Subcutaneous abdominal adipose tissue (tissue), 5 donors: ENCODE data around the gene PADI2.

Experiments used
- H3K27ac ChIP-seq: one replicate; pipeline ENCODE4 v1.7.0; 2013; ENCODE audit warnings: low read depth, mild to moderate bottlenecking, inconsistent platforms, low read length, moderate library complexity
- H3K27me3 ChIP-seq, 5 donors: one replicate each; pipeline ENCODE4 v1.7.0; 2013; ENCODE audit warnings: low read length in 5 of 5, inconsistent platforms in 1 of 5; ENCODE audit not compliant: control insufficient read depth in 5 of 5, insufficient read depth in 4 of 5
- H3K36me3 ChIP-seq, 5 donors: one replicate each; pipeline ENCODE4 v1.7.0; 2013; ENCODE audit warnings: low read length in 5 of 5; ENCODE audit not compliant: control insufficient read depth in 5 of 5, insufficient read depth in 5 of 5
- H3K4me1 ChIP-seq, 5 donors: one replicate each; pipeline ENCODE4 v1.7.0; 2013; ENCODE audit warnings: low read length in 5 of 5, mild to moderate bottlenecking in 3 of 5, moderate library complexity in 1 of 5; ENCODE audit not compliant: control insufficient read depth in 5 of 5, insufficient read depth in 5 of 5
- H3K4me3 ChIP-seq, 5 donors: one replicate each; pipeline ENCODE4 v1.7.0; 2013; ENCODE audit warnings: low read length in 5 of 5, low read depth in 1 of 5
- H3K9ac ChIP-seq, 5 donors: one replicate each; pipeline ENCODE4 v1.7.0; 2013; ENCODE audit warnings: low read length in 5 of 5, mild to moderate bottlenecking in 4 of 5, moderate library complexity in 3 of 5
- H3K9me3 ChIP-seq, 5 donors: one replicate each; pipeline ENCODE4 v1.7.0; 2013; ENCODE audit warnings: low read length in 5 of 5; ENCODE audit not compliant: control insufficient read depth in 5 of 5
- donor health status: healthy.
- donor health status: healthy.
- donor health status: healthy.
- donor health status: healthy.
- donor health status: healthy.

The PADI2 gene

DNA sequence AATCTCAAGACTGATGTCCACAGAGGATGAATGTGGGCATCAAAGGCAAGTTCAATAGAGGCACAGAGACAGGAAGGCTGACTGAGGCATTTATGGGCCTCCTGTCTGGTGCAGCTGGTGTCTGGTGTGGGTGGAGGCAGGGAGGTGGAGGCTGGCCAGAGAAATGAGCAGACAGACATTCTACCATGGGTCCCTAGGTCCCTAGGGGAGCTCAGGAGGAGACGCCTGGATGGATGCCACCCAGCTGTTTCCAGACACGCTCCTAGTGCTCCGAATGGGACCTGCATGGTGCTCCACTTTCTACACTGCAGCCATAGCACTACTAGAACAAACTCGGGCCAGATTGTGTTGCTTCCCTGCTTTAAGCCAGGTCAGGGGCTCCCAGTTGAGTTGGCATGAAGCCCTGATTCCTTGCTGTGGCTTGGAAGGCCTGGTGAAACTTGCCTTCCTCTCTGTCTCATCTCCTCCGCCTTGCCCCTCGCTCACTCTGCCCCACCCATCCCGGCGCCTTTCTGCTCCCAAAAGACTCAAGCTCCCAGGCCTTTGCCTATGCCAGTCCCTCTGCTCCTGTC is 25.3 kb downstream of the PADI2 start:
- no peak overlapping the region for H3K4me3 ChIP-seq
- H3K36me3 ChIP-seq: no peaks in the 10 kb centered on the region
- peaks cover 0 to 2% (median 0%) of the 10 kb centered on the region in 5 donors for H3K4me1 ChIP-seq
- peaks cover 0 to 5% (median 0%) of the 10 kb centered on the region in 5 donors for H3K9me3 ChIP-seq
- H3K27ac ChIP-seq: no peak overlapping the region
- peaks cover 0 to 20% (median 11%) of the 10 kb centered on the region in 5 donors for H3K27me3 ChIP-seq
- H3K9ac ChIP-seq: no peak overlapping the region

GRCh38 chr1:17091252-17091651 is 28.0 kb downstream of the PADI2 start:
- Histone ChIP-seq H3K9ac (no peak overlapping the region), H3K4me1 (peaks cover 0 to 2% (median 0%) of the 10 kb centered on the region in 5 donors), H3K27me3 (peaks cover 0 to 7% (median 4%) of the 10 kb centered on the region in 5 donors), H3K4me3 (no peak overlapping the region), H3K27ac (no peak overlapping the region), H3K36me3 (no peaks in the 10 kb centered on the region), H3K9me3 (peaks cover 0 to 5% (median 0%) of the 10 kb centered on the region in 5 donors)

- no peak overlapping the region for H3K4me3 ChIP-seq
- no peak overlapping the region for H3K9ac ChIP-seq
- H3K4me1 ChIP-seq: peaks cover 0 to 2% (median 0%) of the 10 kb centered on the region in 5 donors
- H3K36me3 ChIP-seq: no peaks in the 10 kb centered on the region
- no peak overlapping the region for H3K27ac ChIP-seq
- H3K9me3 ChIP-seq: peaks cover 0 to 5% (median 0%) of the 10 kb centered on the region in 5 donors
- peaks cover 0 to 10% (median 2%) of the 10 kb centered on the region in 5 donors for H3K27me3 ChIP-seq
Measured at GRCh38 chr1:17089506-17089905, 29.7 kb downstream of the PADI2 start.

DNA sequence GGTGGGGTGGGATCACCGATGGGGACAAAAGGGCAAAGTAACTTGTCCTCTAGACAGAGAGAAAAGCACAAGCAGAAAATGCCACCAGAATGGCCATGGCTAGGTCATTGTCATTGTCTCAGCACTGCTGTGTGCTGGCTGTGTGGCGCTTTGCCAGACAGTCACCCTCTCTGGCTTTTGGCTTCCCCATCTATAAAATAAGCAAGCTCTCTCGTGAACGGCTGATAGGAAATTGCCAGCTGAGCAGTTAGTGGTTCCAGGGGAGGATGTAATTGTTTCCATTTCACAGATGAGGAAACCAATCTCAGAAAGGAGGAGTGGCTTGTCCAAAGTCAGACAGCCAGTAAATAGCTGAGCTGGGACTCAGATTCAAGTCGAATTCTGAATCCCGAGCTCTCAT is 32.5 kb downstream of the PADI2 start:
- peaks cover 0 to 10% (median 4%) of the 10 kb centered on the region in 5 donors for H3K27me3 ChIP-seq
- H3K9me3 ChIP-seq: no peaks in the 10 kb centered on the region
- H3K36me3 ChIP-seq: no peaks in the 10 kb centered on the region
- H3K4me1 ChIP-seq: peaks cover 0 to 2% (median 0%) of the 10 kb centered on the region in 5 donors
- no peak overlapping the region for H3K27ac ChIP-seq
- H3K4me3 ChIP-seq: no peak overlapping the region
- H3K9ac ChIP-seq: no peak overlapping the region

DNA sequence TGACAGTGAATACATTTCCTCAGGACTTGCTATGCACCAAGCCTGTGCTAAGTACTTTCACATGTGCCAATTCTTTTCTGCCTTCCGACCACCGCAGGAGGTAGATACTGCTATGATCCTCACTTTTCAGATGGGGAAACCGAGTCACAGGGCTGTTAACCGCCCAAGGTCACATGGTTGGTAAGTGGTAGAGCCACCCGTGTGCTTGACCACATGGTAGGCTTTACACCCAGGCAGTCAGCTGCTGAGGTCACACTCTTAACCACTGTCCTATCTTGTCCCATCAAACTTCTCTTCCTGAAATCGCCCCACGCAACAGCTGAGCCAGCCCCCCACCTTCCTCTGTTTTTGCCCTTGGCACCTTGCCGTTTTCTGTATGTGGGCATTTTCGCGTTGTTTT is 34.5 kb downstream of the PADI2 start:
- no peak overlapping the region for H3K9ac ChIP-seq
- H3K4me1 ChIP-seq: no peaks in the 10 kb centered on the region
- H3K27ac ChIP-seq: no peak overlapping the region
- peaks cover 0 to 3% (median 0%) of the 10 kb centered on the region in 5 donors for H3K9me3 ChIP-seq
- no peak overlapping the region for H3K4me3 ChIP-seq
- H3K36me3 ChIP-seq: no peaks in the 10 kb centered on the region
- peaks cover 0 to 10% (median 4%) of the 10 kb centered on the region in 5 donors for H3K27me3 ChIP-seq

- Histone ChIP-seq H3K36me3 (no peaks in the 10 kb centered on the region), H3K4me1 (no peaks in the 10 kb centered on the region), H3K27me3 (peaks cover 0 to 6% (median 1%) of the 10 kb centered on the region in 5 donors), H3K9me3 (peaks cover 0 to 3% (median 0%) of the 10 kb centered on the region in 5 donors), H3K27ac (no peak overlapping the region), H3K4me3 (no peak overlapping the region), H3K9ac (no peak overlapping the region)
Measured at GRCh38 chr1:17082761-17083160, 36.5 kb downstream of the PADI2 start.

DNA sequence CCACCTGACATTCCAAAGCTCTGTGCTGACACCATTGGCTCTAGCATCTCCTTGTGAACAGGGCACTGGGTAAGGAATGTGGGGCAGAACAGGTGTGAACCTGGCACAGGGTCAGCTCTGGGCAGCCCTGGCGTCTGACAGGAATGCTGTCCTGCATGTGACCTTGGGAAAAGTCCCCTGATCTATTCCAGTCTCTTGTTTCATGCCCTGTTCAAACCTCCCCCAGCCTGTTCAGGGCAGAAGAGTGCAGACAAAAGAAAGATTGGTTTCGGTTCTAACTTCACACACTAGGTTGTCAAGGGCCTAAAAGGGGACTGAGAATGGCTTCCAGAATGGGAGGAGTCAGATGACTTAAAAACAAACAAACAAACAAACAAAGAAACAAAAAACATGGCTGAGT is 37.8 kb downstream of the PADI2 start:
- no peak overlapping the region for H3K9ac ChIP-seq
- H3K4me1 ChIP-seq: no peaks in the 10 kb centered on the region
- no peaks in the 10 kb centered on the region for H3K36me3 ChIP-seq
- H3K9me3 ChIP-seq: peaks cover 0 to 3% (median 0%) of the 10 kb centered on the region in 5 donors
- H3K4me3 ChIP-seq: no peak overlapping the region
- peaks cover 0 to 6% (median 0%) of the 10 kb centered on the region in 5 donors for H3K27me3 ChIP-seq
- no peak overlapping the region for H3K27ac ChIP-seq

DNA sequence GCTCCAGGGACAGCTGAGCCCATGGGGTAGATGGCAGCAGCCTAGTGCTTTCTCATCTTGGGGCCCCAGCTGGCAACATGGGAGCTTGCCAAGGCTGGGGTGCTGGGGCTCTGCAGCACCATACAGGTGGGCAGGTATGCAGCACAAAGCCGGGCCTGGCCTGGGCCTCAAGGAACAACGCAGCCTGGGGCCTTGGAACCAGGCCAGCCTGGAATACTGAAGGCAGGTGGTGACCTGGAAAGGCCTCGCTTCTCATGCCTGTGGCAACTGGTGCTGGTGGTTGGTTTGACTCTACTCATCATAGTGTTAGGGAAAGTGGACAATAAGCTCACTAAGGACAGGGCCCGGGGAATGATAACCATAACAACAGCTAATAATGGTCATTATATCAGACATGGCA is 38.4 kb downstream of the PADI2 start:
- Histone ChIP-seq H3K27me3 (peaks cover 0 to 6% (median 0%) of the 10 kb centered on the region in 5 donors), H3K4me3 (no peak overlapping the region), H3K9me3 (peaks cover 0 to 3% (median 0%) of the 10 kb centered on the region in 5 donors), H3K9ac (no peak overlapping the region), H3K27ac (no peak overlapping the region), H3K36me3 (no peaks in the 10 kb centered on the region), H3K4me1 (no peaks in the 10 kb centered on the region)

DNA sequence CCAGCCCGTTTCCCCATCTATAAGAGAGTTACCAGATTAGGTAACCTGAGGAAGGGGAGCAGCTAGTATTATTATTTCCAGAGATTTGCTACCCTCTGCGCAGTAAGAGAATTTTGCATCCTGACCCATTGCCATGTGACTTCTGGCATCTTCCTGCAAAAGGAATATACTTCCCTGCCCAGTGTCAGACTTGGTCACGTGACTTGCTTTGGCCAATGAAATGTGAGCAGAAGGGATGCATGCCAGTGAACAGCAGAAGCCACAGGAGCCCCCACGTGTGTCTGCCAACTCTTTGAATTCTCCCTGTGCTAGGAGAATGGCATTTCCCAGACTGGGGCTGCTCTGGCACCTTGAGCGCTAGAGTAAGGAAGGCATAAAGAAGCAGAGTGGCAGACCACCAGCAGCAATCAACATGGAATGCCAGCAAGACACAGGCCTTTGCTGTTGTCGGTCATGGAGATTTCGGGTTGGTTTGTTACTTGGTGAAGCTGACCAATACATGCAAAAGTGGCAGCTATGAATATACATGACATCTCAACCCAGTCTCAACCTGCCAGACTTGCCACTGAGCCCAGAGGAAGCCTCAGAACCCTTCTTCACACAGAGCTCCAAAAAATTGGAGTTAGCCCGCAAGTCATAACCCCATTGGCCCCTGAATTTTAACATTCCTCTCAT is 39.0 kb downstream of the PADI2 start:
- H3K36me3 ChIP-seq: no peaks in the 10 kb centered on the region
- no peak overlapping the region for H3K4me3 ChIP-seq
- peaks cover 0 to 6% (median 0%) of the 10 kb centered on the region in 5 donors for H3K27me3 ChIP-seq
- no peak overlapping the region for H3K27ac ChIP-seq
- no peak overlapping the region for H3K9ac ChIP-seq
- H3K9me3 ChIP-seq: peaks cover 0 to 3% (median 2%) of the 10 kb centered on the region in 5 donors
- H3K4me1 ChIP-seq: no peaks in the 10 kb centered on the region
